Measurements from ENCODE around the gene TRPV3.

GRCh38 chr17:3527896-3528295 lies 29.7 kb downstream of the TRPV3 start:
- TF ChIP-seq, protein P1, sequence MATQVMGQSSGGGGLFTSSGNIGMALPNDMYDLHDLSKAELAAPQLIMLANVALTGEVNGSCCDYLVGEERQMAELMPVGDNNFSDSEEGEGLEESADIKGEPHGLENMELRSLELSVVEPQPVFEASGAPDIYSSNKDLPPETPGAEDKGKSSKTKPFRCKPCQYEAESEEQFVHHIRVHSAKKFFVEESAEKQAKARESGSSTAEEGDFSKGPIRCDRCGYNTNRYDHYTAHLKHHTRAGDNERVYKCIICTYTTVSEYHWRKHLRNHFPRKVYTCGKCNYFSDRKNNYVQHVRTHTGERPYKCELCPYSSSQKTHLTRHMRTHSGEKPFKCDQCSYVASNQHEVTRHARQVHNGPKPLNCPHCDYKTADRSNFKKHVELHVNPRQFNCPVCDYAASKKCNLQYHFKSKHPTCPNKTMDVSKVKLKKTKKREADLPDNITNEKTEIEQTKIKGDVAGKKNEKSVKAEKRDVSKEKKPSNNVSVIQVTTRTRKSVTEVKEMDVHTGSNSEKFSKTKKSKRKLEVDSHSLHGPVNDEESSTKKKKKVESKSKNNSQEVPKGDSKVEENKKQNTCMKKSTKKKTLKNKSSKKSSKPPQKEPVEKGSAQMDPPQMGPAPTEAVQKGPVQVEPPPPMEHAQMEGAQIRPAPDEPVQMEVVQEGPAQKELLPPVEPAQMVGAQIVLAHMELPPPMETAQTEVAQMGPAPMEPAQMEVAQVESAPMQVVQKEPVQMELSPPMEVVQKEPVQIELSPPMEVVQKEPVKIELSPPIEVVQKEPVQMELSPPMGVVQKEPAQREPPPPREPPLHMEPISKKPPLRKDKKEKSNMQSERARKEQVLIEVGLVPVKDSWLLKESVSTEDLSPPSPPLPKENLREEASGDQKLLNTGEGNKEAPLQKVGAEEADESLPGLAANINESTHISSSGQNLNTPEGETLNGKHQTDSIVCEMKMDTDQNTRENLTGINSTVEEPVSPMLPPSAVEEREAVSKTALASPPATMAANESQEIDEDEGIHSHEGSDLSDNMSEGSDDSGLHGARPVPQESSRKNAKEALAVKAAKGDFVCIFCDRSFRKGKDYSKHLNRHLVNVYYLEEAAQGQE (IDR thresholded peaks at IDR 0.05; ENCODE audit: unreplicated experiment), result no peak
- TF ChIP-seq CTCF (conservative IDR thresholded peaks at IDR 0.05; ENCODE audit: low read depth in 2 of 2), result no peak
- no peak for TF ChIP-seq ZNF462 (CRISPR knock-in tag; IDR thresholded peaks at IDR 0.05)
- no peak for TF ChIP-seq POLR2AphosphoS5 (IDR thresholded peaks at IDR 0.05; ENCODE audit: low read depth)
- no peak for TF ChIP-seq EZH2 (IDR thresholded peaks at IDR 0.05; ENCODE audit: low read depth, unreplicated experiment)
- TF ChIP-seq ZNF114 (CRISPR knock-in tag; IDR thresholded peaks at IDR 0.05), result no peak
- no peak for TF ChIP-seq JUNB (IDR thresholded peaks at IDR 0.05; ENCODE audit: unreplicated experiment)
- no peak for TF ChIP-seq ZNF331 (CRISPR knock-in tag; IDR thresholded peaks at IDR 0.05; ENCODE audit: low read depth)
- TF ChIP-seq, protein P2, sequence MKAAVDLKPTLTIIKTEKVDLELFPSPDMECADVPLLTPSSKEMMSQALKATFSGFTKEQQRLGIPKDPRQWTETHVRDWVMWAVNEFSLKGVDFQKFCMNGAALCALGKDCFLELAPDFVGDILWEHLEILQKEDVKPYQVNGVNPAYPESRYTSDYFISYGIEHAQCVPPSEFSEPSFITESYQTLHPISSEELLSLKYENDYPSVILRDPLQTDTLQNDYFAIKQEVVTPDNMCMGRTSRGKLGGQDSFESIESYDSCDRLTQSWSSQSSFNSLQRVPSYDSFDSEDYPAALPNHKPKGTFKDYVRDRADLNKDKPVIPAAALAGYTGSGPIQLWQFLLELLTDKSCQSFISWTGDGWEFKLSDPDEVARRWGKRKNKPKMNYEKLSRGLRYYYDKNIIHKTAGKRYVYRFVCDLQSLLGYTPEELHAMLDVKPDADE (IDR thresholded peaks at IDR 0.05), result no peak
